ENCODE measurements around the gene CCDC121. TPM values are rescaled to one million over a fixed set of nuclear protein-coding genes. Genes with fewer than 3 reads are reported as not detected.

Gene CCDC121
- 3.8 and 4.6 TPM in 2 replicates for total RNA-seq (2014; rRNA removed; shearing (Covaris generic))
- 2.9 and 3.1 TPM in 2 replicates for polyA plus RNA-seq (2014; cell fraction: nucleus; rRNA removed)

DNA sequence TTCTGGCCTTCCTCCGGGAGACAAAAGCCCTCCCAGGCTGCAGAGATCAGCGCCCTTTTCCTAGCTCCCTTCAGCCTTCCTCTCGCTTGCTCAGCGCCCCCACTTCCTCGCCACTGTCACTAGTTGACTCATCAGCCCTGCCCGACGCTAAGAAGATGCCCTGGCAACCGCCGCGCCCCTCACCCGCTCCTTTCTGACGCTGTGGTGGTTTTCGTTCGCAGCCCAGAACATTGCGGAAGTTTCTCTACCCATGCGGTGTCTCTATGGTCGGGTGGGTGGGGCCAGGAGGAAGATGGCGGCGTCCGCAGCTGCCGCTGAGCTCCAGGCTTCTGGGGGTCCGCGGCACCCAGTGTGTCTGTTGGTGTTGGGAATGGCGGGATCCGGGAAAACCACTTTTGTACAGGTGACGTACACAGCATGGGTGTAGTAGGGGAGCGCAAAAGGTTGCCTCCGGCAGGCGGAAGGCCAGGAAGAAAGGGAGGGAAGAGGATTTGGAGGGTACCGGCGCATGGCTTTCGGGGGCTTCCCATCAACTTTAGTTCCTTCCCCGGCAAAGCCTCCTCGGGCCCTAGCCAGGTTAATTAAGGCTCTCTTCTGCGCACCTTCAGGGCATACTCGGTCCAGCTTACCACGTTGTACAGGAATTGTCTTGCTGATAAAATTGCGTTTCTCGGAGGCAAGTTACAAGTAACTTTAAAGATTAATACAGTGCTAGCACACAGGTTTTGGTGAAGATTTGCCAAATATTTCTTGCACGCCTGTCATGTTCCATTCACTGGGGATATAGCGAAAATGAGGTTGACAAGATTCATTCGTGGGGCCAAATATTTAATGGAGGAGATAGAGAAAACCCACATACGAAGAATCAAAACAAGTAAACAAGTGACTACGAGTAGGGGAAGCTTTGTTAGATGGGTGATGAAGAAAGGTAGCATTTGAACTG, at the start of gene CCDC121, which contains the start of gene GPN1:
Gene CCDC121, minus strand, starts transcription at position 246 of the 943 bp plus-strand sequence. CDS start 1,213 bp downstream, outside the sequence.
Gene GPN1, plus strand, starts transcription at position 284 of the 943 bp plus-strand sequence. Its CDS starts 9 bp downstream, at position 293.
- DNase-seq (ENCODE audit: extremely low read depth, low read depth), result peak; percentile 86

DNA sequence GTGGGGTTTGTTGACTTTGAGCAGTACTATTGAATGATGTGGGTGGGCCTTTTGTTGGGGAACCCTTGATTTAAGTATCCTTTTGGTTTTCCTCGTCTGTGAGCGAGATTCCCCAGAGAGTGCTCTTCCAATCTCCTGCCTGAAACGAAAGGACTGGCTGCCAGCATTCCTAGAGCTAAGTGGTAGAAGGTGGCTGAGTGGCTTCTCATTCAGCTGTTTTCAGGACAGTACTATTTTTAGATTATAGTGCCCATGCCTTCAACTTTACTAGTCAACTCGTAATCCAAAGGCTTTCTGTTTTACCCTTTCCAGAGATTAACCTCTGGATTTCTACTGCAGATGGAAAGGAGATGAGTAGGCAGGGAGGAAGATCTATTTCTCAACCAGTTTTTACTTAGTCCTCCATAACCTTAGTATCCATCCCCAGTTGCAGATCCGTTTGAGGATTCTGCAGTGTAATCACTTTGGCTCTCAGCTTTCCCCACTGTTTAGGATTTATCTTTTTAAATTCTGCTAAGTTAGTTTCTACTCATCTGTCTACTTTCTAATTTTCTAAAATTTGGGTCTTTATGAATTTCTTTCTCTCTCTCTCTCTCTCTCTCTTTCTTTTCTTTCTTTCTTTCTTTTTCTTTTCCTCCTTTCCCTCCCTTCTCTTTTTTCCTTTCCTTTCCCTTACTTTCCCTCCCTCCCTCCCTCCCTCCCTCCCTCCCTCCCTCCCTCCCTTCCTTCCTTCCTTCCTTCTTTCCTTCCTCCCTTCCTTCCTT, 44.1 kb upstream of the CCDC121 start:
- no peak for DNase-seq (ENCODE audit: extremely low read depth, low read depth)

DNA sequence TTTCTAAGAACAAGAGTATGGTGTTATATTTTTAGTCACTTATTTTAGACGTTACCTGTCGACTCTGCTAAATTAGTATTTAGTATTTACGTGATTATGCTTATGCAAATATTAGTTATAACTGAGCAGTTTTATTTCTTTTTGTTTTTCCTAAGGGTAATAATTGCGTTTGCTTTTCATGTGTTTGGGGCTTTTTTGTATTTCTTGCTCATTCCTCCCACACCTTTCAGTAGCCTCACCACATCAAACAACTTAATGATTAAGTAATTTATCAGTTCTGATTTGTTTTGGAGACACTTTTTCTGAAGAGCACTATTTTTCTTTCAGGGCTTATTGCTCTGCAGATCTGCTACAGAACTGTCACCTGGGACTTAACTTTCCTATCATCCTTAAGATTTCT, 42.4 kb upstream of the CCDC121 start:
- no peak for DNase-seq (ENCODE audit: extremely low read depth, low read depth)

- DNase-seq (ENCODE audit: extremely low read depth, low read depth), result no peak
Observed at GRCh38 chr2:27667446-27667845, 38.6 kb upstream of the CCDC121 start.

DNA sequence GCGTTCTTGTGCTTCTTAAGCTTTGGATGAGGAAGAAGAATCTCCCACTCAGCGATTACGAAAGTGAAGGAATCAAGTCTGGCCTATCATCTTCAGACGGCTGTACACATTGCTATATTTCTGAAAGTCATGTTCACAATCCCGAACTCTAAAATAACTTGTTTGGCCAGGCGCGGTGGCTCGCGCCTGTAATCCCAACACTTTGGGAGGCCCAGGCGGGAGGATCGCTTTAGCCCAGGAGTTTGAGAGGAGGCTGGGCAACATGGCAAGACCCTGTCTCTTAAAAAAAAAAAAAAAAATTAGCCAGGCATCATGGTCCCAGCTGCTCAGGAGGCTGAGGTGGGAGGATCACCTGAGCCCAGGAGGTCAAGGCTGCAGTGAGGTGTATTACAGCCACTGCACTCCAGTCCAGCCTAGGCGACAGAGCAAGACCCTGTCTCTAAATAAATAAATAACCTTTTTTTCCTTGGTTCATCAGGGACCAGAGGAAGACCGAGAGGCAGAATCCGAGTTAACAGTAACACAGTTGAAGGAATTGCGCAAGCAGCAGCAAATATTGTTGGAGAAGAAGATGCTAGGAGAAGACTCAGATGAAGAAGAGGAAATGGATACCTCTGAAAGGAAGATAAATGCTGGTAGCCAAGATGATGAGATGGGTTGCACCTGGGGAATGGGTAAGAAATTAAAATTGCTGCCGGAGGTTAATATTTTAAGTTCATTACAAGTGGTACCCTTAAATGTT, 36.0 kb upstream of the CCDC121 start:
- DNase-seq (ENCODE audit: extremely low read depth, low read depth), result no peak

DNA sequence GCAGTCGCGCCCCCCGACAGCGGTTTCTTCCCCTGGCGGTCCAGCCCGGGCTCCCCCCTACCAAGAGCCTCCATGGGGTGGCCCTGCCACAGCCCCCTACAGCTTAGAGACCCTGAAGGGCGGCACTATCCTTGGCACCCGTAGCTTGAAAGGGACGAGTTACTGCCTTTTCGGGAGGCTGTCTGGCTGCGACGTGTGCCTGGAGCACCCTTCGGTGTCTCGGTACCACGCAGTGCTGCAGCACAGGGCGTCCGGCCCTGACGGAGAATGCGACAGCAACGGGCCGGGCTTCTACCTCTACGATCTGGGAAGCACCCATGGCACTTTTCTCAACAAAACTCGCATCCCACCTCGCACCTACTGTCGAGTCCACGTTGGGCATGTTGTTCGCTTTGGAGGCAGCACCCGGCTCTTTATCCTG, 35.4 kb upstream of the CCDC121 start:
- no peak for DNase-seq (ENCODE audit: extremely low read depth, low read depth)

GRCh38 chr2:27663285-27664153, 34.7 kb upstream of the CCDC121 start, which contains the start of the genes SLC4A1AP and SUPT7L:
Gene SLC4A1AP (plus strand): TSS chr2:27663889. CDS start chr2:27663915, 26 bp downstream.
Gene SUPT7L (minus strand): TSS chr2:27663614. CDS start chr2:27662192, 1,422 bp downstream.
- peak; percentile 75 for DNase-seq (ENCODE audit: extremely low read depth, low read depth)

- no peak for DNase-seq (ENCODE audit: extremely low read depth, low read depth)
Observed at GRCh38 chr2:27661371-27661770, 32.6 kb upstream of the CCDC121 start.

GRCh38 chr2:27655155-27655951, 26.5 kb upstream of the CCDC121 start:
- no peak for DNase-seq (ENCODE audit: extremely low read depth, low read depth)

- no peak for DNase-seq (ENCODE audit: extremely low read depth, low read depth)
Observed at GRCh38 chr2:27653397-27653796, 24.6 kb upstream of the CCDC121 start.

GRCh38 chr2:27652790-27653189, 24.0 kb upstream of the CCDC121 start:
- DNase-seq (ENCODE audit: extremely low read depth, low read depth), result no peak

GRCh38 chr2:27652341-27652740, 23.5 kb upstream of the CCDC121 start:
- no peak for DNase-seq (ENCODE audit: extremely low read depth, low read depth)

DNA sequence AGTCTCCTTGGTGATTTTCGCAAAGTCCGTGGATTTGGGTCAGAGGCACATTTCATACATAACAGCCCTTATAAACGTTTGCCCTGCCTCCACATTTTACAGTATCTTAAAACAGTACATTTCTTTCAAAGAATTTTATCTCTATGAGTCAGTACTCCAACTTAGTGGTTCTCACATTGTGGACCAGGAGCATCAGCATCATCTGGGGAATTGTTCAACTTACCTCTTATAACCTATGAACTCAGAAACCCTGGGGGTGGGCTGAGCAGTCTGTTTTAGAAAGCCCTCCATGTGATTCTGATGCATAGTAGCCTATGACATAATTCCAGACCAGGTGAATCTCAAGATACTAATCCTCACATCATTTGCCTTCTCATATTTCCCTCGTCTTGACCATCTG, 22.2 kb upstream of the CCDC121 start:
- no peak for DNase-seq (ENCODE audit: extremely low read depth, low read depth)

DNA sequence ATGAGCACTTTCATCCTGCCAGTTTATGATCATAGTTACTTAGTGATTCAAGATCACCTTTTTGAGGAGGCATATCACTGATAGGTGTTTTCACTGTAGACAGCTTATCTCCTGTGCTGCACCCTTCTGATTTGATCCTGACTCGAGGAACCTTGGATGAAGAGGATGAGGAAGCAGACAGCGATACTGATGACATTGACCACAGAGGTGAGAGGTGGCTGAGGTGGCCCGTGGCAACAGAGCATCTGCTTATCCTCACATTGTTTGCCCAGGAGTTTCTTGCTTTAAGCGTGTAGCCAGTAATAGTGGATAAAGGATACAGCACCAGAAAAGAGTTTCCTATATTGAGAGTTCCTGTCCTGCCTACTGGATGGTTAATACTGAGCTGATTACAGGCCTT, 18.9 kb upstream of the CCDC121 start:
- DNase-seq (ENCODE audit: extremely low read depth, low read depth), result no peak

DNA sequence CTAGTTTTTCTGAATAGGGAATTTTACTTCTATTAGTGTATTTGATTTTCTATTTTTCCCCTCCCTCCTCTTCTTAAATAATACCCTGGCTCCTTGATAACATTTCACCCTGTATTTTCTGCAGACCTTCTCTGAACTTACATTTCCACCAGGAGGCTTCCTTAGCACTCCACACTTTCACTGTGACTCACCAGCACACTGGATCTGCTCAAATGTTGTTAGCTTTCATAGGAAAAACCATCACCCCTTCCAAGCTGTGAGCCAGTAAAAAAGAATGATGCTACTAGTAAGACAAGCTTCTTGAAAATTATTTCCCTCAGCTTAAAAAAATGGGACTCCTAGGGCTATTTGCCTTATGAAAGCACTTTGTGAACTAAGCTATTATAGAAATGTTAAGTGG, 18.5 kb upstream of the CCDC121 start:
- DNase-seq (ENCODE audit: extremely low read depth, low read depth), result no peak

GRCh38 chr2:27645197-27645596, 16.4 kb upstream of the CCDC121 start:
- DNase-seq (ENCODE audit: extremely low read depth, low read depth), result no peak

DNA sequence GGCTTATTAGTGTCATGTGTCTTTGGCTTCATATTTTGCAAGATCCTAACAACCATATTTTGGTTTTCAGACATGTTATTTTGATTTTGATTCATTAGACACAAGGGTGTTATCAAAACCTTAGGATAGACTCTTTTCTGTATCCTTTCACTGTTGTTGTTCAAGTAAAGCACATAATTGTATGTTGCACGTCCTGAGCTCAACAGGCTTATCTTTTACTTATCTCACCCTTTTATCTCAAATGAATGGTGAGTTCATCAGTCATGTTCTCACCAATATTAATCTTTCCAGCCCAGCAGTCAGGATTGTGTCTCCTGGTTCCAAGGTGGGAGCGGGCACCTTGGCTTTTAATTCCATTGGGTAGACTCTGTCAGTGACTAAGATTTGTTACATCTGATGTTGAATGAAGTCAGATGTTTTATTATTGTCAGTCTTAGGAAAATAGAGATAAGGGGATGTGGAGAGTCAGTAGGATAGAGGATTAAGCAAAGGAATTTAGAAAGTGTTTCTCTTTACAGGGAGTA, 12.0 kb upstream of the CCDC121 start:
- no peak for DNase-seq (ENCODE audit: extremely low read depth, low read depth)

- DNase-seq (ENCODE audit: extremely low read depth, low read depth), result no peak
Observed at GRCh38 chr2:27638709-27639108, 9.9 kb upstream of the CCDC121 start.

All from NCI-H460 (cell line).